Measurements from ENCODE around the gene GPX2.

Gene GPX2

DNA sequence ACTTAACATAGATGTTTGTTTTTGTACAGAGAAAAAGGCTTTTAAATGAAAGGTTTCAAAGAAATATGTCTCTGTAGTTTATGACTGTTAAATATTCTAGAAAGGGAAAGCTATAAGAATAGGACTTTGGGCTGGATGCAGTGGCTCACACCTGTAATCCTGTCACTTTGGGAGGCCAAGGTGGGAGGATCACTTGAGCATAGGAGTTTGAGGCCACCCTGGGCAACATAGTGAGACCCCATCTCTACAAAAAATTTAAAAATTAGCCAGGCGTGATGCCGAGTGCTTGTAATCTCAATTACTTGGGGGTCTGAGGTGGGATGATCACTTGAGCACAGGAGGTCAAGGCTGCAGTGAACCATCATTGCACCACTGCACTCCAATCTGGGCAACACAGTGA is 11.4 kb downstream of the GPX2 start:
- Histone ChIP-seq H3K9me3 (ENCODE audit: low read depth, low read length) (no peaks in the 10 kb centered on the region), H3K27ac (no peak overlapping the region), H3K36me3 (ENCODE audit: insufficient read depth, low read length) (peaks cover 77% of the 10 kb centered on the region), H3K4me3 (no peak overlapping the region), H3K9ac (ENCODE audit: insufficient read length) (no peak overlapping the region)
- DNase-seq (ENCODE audit: low read depth, low spot score): no peak
- TF ChIP-seq POLR2AphosphoS5 (IDR thresholded peaks at IDR 0.05; ENCODE audit: borderline replicate concordance, low read depth, low read length) (no peak), EZH2 (IDR thresholded peaks at IDR 0.05) (no peak), FOXP2 (optimal IDR thresholded peaks at IDR 0.05; ENCODE audit: control extremely low read depth, extremely low read length, insufficient read depth) (no peak)

DNA sequence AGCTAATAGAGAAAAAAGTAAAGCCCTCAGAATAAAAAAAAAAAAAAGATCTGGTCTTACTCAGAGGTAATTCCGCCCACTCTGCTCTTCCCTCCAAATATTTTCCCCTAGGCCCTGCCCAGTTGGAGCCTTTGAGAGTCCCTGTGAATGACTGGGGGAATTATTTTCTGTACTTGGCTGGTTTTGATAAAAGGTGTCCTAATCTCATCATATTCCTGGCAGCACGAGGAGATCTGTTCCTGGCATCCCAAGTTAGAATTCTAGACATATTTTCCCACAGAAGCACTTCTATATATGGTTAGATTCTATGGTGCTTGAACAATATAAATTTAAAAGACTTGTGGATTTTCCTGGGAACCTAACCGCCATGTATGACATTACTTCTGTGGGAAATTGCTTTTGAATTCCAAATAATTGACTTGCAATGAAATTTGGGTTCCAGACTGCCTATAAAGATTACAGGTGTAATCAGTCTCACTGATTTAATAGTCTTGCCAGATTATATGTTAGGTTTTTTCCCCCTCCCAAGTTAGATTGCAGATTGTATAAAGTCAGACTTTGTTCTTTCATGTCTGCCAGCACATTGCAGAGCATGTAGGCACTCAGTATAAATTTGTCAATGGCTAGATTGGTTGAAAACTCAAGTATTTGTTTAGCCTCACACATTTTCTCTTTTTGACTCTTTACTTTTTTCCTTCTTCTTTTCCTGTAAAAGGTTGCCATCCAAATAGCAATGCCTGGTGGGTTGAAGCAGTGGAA is 12.3 kb downstream of the GPX2 start:
- DNase-seq (ENCODE audit: low read depth, low spot score): no peak
- Histone ChIP-seq H3K36me3 (ENCODE audit: insufficient read depth, low read length) (peaks cover 86% of the 10 kb centered on the region), H3K4me3 (no peak overlapping the region), H3K9ac (ENCODE audit: insufficient read length) (no peak overlapping the region), H3K9me3 (ENCODE audit: low read depth, low read length) (no peaks in the 10 kb centered on the region), H3K27ac (no peak overlapping the region)
- no peak for TF ChIP-seq FOXP2 (optimal IDR thresholded peaks at IDR 0.05; ENCODE audit: control extremely low read depth, extremely low read length, insufficient read depth)
- no peak for TF ChIP-seq EZH2 (IDR thresholded peaks at IDR 0.05)
- TF ChIP-seq POLR2AphosphoS5 (IDR thresholded peaks at IDR 0.05; ENCODE audit: borderline replicate concordance, low read depth, low read length): no peak

DNA sequence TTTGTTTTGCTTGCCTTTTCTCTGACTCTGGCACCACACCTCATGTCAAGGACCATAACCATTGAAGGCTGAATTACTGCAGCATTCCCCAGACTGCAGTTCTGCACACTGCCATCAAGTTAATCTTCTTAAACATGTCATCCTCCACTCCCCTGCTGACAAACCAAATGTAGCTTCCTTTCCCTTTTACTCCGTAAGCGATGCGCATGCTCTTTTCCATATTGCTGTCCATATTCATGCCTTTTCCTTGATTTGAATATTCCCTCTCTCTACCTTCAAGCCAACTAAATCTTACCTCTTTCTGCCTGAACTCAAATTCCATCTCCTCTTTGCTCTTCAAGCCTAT is 13.6 kb downstream of the GPX2 start:
- no peak overlapping the region for H3K9ac ChIP-seq (ENCODE audit: insufficient read length)
- no peak for TF ChIP-seq POLR2AphosphoS5 (IDR thresholded peaks at IDR 0.05; ENCODE audit: borderline replicate concordance, low read depth, low read length)
- TF ChIP-seq EZH2 (IDR thresholded peaks at IDR 0.05): no peak
- TF ChIP-seq FOXP2 (optimal IDR thresholded peaks at IDR 0.05; ENCODE audit: control extremely low read depth, extremely low read length, insufficient read depth): no peak
- DNase-seq (ENCODE audit: low read depth, low spot score): no peak
- no peaks in the 10 kb centered on the region for H3K9me3 ChIP-seq (ENCODE audit: low read depth, low read length)
- H3K4me3 ChIP-seq: no peak overlapping the region
- peaks cover 90% of the 10 kb centered on the region for H3K36me3 ChIP-seq (ENCODE audit: insufficient read depth, low read length)
- no peak overlapping the region for H3K27ac ChIP-seq

DNA sequence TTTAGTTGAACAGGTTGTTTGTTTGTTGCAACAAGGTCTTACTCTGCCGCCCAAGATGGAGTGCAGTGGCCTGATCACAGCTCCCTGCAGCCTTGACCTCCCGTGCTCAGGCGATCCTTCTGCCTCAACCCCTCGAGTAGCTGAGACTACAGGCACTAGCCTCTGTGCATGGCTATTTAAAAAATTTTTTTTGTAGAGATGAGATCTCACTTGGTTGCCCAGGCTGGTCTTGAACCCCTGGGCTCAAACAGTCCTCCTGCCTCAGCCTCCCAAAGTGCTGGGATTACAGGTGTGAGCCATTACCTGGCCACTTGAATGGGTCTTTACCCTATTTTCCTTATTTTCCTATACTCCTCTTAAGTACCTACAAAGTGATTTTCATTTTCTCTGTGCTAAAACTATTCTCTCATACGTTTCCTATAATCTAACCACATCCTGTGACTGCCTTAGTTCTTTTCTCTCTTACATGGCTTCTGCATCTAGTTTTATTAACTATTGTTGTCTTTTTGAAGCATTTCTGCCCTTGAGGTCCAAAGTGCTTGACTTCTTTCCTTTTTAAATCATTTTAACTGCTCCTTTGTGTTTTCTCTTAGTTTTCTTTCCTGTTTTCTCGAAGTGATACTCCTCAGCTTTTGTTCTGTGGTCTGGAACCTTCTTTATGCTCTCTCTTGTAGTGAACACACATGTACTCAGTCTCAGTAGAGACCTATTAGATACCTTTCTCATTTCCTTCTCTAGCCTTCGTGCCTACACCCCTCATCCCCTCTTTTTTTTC is 14.1 kb downstream of the GPX2 start:
- DNase-seq (ENCODE audit: low read depth, low spot score): no peak
- TF ChIP-seq FOXP2 (optimal IDR thresholded peaks at IDR 0.05; ENCODE audit: control extremely low read depth, extremely low read length, insufficient read depth) (no peak), EZH2 (IDR thresholded peaks at IDR 0.05) (no peak), POLR2AphosphoS5 (IDR thresholded peaks at IDR 0.05; ENCODE audit: borderline replicate concordance, low read depth, low read length) (no peak)
- H3K9me3 ChIP-seq (ENCODE audit: low read depth, low read length): no peaks in the 10 kb centered on the region
- H3K27ac ChIP-seq: no peak overlapping the region
- no peak overlapping the region for H3K9ac ChIP-seq (ENCODE audit: insufficient read length)
- H3K4me3 ChIP-seq: no peak overlapping the region
- H3K36me3 ChIP-seq (ENCODE audit: insufficient read depth, low read length): peaks cover 88% of the 10 kb centered on the region

DNA sequence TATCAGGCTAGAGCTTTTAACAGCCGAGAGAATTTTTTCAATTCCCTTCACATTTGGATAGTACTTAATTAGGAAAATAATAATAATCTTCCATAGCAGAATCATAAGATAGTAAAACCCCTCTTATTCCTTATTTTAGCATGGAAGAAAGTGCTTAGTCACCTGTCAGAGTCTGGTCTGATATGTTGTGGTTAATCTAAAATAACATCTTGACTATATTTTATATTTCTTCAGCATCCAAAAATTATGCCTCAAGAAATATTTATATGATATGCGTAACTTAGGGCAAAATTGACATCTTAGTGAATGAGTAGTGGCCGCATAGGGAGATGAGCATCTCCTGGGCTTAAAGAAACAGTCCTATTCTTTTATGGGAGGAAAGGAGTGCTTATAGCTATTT is 15.5 kb downstream of the GPX2 start:
- H3K27ac ChIP-seq: no peak overlapping the region
- no peaks in the 10 kb centered on the region for H3K9me3 ChIP-seq (ENCODE audit: low read depth, low read length)
- H3K4me3 ChIP-seq: no peak overlapping the region
- no peak for DNase-seq (ENCODE audit: low read depth, low spot score)
- no peak overlapping the region for H3K9ac ChIP-seq (ENCODE audit: insufficient read length)
- no peak for TF ChIP-seq EZH2 (IDR thresholded peaks at IDR 0.05)
- TF ChIP-seq FOXP2 (optimal IDR thresholded peaks at IDR 0.05; ENCODE audit: control extremely low read depth, extremely low read length, insufficient read depth): no peak
- no peak for TF ChIP-seq POLR2AphosphoS5 (IDR thresholded peaks at IDR 0.05; ENCODE audit: borderline replicate concordance, low read depth, low read length)
- peaks cover 74% of the 10 kb centered on the region for H3K36me3 ChIP-seq (ENCODE audit: insufficient read depth, low read length)

DNA sequence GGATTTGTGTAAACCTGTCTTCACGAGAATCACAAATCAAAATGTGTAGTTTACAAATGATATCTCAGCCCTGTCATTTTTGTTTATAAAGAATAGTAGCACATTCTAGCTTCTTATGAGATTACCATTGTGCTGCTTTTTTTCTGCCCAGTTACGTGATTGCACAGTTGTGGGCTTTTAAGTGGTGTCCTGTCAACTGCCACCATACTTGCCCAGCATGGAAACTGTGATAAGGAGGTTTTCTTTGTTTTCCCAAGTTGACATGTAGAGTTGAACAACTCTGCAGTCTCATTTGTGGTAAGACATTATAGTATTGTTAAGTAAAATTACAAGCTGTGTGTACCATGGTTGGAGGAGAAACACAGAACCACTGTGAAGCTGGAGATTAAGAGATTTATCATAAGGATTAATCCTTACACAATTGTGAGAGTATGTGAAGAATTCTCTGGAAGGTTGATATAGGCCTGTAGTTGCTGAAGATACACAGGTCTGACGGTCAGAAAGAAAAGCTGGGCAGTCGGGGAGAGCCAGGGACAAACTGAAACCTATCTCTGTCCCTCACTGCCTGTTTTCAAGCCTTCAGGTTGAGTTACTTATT is 16.0 kb downstream of the GPX2 start:
- DNase-seq (ENCODE audit: low read depth, low spot score): no peak
- TF ChIP-seq POLR2AphosphoS5 (IDR thresholded peaks at IDR 0.05; ENCODE audit: borderline replicate concordance, low read depth, low read length) (no peak), FOXP2 (optimal IDR thresholded peaks at IDR 0.05; ENCODE audit: control extremely low read depth, extremely low read length, insufficient read depth) (no peak), EZH2 (IDR thresholded peaks at IDR 0.05) (no peak)
- no peak overlapping the region for H3K27ac ChIP-seq
- H3K9ac ChIP-seq (ENCODE audit: insufficient read length): no peak overlapping the region
- peaks cover 69% of the 10 kb centered on the region for H3K36me3 ChIP-seq (ENCODE audit: insufficient read depth, low read length)
- no peak overlapping the region for H3K4me3 ChIP-seq
- H3K9me3 ChIP-seq (ENCODE audit: low read depth, low read length): no peaks in the 10 kb centered on the region

DNA sequence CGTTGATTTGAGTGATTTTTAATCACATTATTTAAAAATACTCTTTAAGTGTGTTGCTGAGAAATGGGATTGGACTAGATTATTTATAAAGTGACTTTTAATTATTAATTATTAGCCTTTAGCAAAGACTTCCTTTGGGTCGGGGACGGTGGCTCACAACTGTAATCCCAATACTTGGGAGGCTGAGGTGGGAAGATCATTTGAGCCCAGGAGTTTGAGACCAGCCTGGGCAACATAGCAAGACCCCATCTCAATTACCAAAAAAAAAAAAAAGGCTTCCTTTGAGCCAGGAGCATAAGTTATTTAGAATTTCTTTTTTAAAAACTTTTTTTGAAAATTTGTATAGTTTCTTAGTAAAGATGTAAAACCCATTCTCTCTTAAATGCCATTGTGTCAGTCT is 19.5 kb downstream of the GPX2 start:
- Histone ChIP-seq H3K9ac (ENCODE audit: insufficient read length) (no peak overlapping the region), H3K36me3 (ENCODE audit: insufficient read depth, low read length) (peaks cover 41% of the 10 kb centered on the region), H3K27ac (no peak overlapping the region), H3K4me3 (no peak overlapping the region), H3K9me3 (ENCODE audit: low read depth, low read length) (no peaks in the 10 kb centered on the region)
- TF ChIP-seq FOXP2 (optimal IDR thresholded peaks at IDR 0.05; ENCODE audit: control extremely low read depth, extremely low read length, insufficient read depth) (no peak), EZH2 (IDR thresholded peaks at IDR 0.05) (no peak), POLR2AphosphoS5 (IDR thresholded peaks at IDR 0.05; ENCODE audit: borderline replicate concordance, low read depth, low read length) (no peak)
- DNase-seq (ENCODE audit: low read depth, low spot score): no peak

DNA sequence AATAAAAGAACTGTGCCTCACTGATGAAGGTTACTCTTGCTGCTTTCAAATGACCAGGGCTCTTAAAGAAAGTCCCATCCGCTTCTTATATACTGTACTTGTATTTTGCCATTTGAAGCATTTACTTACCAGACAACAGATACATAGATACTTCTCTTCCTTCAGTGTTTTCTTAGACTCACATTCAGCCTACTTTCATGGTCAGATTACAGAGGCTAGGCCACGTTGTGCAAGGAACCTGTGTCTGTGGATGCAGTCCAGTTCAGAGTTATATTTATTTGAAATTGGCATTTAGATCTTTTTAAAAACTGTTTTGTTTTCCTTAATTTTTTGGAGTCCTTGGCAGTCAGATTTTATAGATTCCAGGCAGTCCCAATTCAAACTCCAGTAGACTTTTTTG is 22.1 kb downstream of the GPX2 start:
- Histone ChIP-seq H3K36me3 (ENCODE audit: insufficient read depth, low read length) (peaks cover 18% of the 10 kb centered on the region), H3K4me3 (no peak overlapping the region), H3K27ac (no peak overlapping the region), H3K9ac (ENCODE audit: insufficient read length) (no peak overlapping the region), H3K9me3 (ENCODE audit: low read depth, low read length) (no peaks in the 10 kb centered on the region)
- no peak for TF ChIP-seq EZH2 (IDR thresholded peaks at IDR 0.05)
- TF ChIP-seq POLR2AphosphoS5 (IDR thresholded peaks at IDR 0.05; ENCODE audit: borderline replicate concordance, low read depth, low read length): no peak
- no peak for TF ChIP-seq FOXP2 (optimal IDR thresholded peaks at IDR 0.05; ENCODE audit: control extremely low read depth, extremely low read length, insufficient read depth)
- no peak for DNase-seq (ENCODE audit: low read depth, low spot score)
